ENCODE data around the gene KRTAP10-1.
"Not testable (repeated sequence)": the region's sequence is repeated elsewhere in the genome, so short reads cannot be mapped to it uniquely, and the experiment has no call there.

KRTAP10-1 gene

DNA sequence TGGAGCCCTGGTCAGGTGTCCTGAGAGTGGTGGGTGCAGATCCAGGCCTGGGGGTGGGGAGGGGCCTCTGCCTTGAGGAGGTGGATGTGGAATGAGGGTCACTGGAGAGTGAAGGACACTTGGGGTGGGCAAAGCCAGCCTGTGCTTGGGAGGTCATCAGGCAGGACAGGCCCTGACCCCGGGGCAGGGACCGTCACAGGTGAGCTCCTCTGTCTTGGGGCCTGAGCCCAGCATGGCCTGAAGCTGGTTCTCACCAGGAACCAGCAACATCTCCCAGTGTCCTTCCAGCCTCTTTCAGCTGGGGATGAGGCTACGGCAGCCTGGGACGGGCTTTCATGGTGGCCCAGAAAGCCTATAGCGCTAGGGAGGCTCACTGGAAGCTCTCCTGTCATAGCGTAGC lies 12.1 kb upstream of the KRTAP10-1 start:
- no peaks in the 10 kb centered on the region for H4K20me1 ChIP-seq (ENCODE audit: insufficient read depth, low read length)
- H3K36me3 ChIP-seq (ENCODE audit: insufficient read depth, low read length), result no peaks in the 10 kb centered on the region
- no peak overlapping the region for H2AFZ ChIP-seq (ENCODE audit: low read length)
- no peaks in the 10 kb centered on the region for H3K9me2 ChIP-seq (ENCODE audit: low read depth, low read length)
- H3K4me1 ChIP-seq (ENCODE audit: insufficient read depth, low read length, severe bottlenecking), result no peaks in the 10 kb centered on the region
- no peak overlapping the region for H3K9ac ChIP-seq (ENCODE audit: low read length)
- H3K27me3 ChIP-seq (ENCODE audit: insufficient read depth, low read length), result peaks cover 3% of the 10 kb centered on the region; the same call in 1 of the 2 replicates
- H3K4me3 ChIP-seq (ENCODE audit: low read depth, low read length, poor library complexity, severe bottlenecking), result no peak overlapping the region
- H3K27ac ChIP-seq (ENCODE audit: low read depth, low read length, poor library complexity, severe bottlenecking), result no peak overlapping the region
- TF ChIP-seq, protein P1, sequence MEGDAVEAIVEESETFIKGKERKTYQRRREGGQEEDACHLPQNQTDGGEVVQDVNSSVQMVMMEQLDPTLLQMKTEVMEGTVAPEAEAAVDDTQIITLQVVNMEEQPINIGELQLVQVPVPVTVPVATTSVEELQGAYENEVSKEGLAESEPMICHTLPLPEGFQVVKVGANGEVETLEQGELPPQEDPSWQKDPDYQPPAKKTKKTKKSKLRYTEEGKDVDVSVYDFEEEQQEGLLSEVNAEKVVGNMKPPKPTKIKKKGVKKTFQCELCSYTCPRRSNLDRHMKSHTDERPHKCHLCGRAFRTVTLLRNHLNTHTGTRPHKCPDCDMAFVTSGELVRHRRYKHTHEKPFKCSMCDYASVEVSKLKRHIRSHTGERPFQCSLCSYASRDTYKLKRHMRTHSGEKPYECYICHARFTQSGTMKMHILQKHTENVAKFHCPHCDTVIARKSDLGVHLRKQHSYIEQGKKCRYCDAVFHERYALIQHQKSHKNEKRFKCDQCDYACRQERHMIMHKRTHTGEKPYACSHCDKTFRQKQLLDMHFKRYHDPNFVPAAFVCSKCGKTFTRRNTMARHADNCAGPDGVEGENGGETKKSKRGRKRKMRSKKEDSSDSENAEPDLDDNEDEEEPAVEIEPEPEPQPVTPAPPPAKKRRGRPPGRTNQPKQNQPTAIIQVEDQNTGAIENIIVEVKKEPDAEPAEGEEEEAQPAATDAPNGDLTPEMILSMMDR (IDR thresholded peaks at IDR 0.05; ENCODE audit: low read length), result no peak
- TF ChIP-seq EZH2 (IDR thresholded peaks at IDR 0.05; ENCODE audit: borderline replicate concordance, low read length), result no peak
- no peaks in the 10 kb centered on the region for H3K79me2 ChIP-seq (ENCODE audit: insufficient read depth, low read length)
- peaks cover 3% of the 10 kb centered on the region for H3K9me3 ChIP-seq (ENCODE audit: low read length)
- no peaks in the 10 kb centered on the region for H3F3A ChIP-seq (ENCODE audit: insufficient read depth, low read length)
- no peak overlapping the region for H3K4me2 ChIP-seq (ENCODE audit: low read length)

DNA sequence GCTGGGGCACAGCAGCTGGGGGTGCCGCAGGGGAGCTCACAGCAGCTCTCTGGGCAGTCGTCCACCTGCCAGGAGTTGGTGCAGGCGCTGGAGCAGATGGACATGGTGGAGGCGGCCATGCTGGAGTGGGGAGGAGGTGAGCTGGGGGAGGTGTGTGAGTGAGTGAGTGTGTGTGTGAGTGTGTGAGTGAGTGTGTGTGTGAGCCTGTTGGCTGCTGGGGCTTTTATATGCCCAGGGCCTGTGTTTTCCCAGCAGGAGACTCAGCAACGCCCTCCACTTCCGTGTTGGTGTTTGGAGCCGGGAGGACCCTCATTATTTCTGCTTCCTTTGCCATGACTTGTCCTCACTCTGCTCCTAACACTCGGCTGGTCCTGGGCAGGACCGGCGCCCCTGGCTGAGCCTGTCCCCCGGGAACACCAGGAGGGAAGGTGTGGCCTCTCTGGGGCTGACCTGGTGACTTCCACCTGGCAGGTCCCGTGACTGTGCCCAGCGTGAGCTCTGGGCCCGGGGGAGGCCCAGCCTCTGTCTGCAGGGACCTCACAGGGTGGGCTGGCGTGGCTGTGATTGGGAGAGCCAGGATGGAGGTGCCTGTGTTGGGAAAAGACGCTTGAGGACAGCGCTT lies 11.5 kb upstream of the KRTAP10-1 start, which contains the start of gene KRTAP10-2:
TSS of gene KRTAP10-2 (minus strand) at position 166 of the 622 bp plus-strand sequence. CDS start at position 119, 47 bp downstream.
- no peaks in the 10 kb centered on the region for H3K4me1 ChIP-seq (ENCODE audit: insufficient read depth, low read length, severe bottlenecking)
- H3K4me2 ChIP-seq (ENCODE audit: low read length), result no peak within 1 kb of the TSS
- H3K4me3 ChIP-seq (ENCODE audit: low read depth, low read length, poor library complexity, severe bottlenecking), result no peak within 1 kb of the TSS
- TF ChIP-seq, protein P1 (IDR thresholded peaks at IDR 0.05; ENCODE audit: low read length), result no peak
- no peak for TF ChIP-seq EZH2 (IDR thresholded peaks at IDR 0.05; ENCODE audit: borderline replicate concordance, low read length)
- no peaks in the 10 kb centered on the region for H3F3A ChIP-seq (ENCODE audit: insufficient read depth, low read length)
- no peaks in the 10 kb centered on the region for H3K79me2 ChIP-seq (ENCODE audit: insufficient read depth, low read length)
- peaks cover 8% of the 10 kb centered on the region for H3K9me3 ChIP-seq (ENCODE audit: low read length)
- H2AFZ ChIP-seq (ENCODE audit: low read length), result no peak within 1 kb of the TSS
- H3K27ac ChIP-seq (ENCODE audit: low read depth, low read length, poor library complexity, severe bottlenecking), result no peak within 1 kb of the TSS
- no peaks in the 10 kb centered on the region for H4K20me1 ChIP-seq (ENCODE audit: insufficient read depth, low read length)
- H3K9ac ChIP-seq (ENCODE audit: low read length), result no peak within 1 kb of the TSS
- no peaks in the 10 kb centered on the region for H3K36me3 ChIP-seq (ENCODE audit: insufficient read depth, low read length)
- no peaks in the 10 kb centered on the region for H3K9me2 ChIP-seq (ENCODE audit: low read depth, low read length)
- peaks cover 6% of the 10 kb centered on the region; the same call in 1 of the 2 replicates for H3K27me3 ChIP-seq (ENCODE audit: insufficient read depth, low read length)

DNA sequence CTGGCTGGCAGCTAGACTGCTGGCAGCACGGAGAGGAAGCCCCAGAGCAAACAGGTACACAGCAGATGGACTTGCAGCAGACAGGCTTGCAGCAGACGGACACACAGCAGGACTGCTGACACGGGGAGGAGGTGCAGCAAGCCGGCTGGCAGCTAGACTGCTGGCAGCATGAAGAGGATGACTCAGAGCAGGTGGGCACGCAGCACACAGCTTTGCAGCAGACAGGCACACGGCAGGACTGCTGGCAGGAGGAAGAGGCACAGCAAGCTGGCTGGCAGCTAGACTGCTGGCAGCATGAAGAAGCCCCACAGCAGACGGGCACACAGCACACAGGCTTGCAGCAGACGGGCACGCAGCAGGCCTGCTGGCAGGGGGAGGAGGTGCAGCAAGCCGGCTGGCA lies 10.8 kb upstream of the KRTAP10-1 start:
- TF ChIP-seq, protein P1 (IDR thresholded peaks at IDR 0.05; ENCODE audit: low read length), result no peak
- no peaks in the 10 kb centered on the region for H3F3A ChIP-seq (ENCODE audit: insufficient read depth, low read length)
- H3K9me2 ChIP-seq (ENCODE audit: low read depth, low read length), result no peaks in the 10 kb centered on the region
- H3K79me2 ChIP-seq (ENCODE audit: insufficient read depth, low read length), result no peaks in the 10 kb centered on the region
- H2AFZ ChIP-seq (ENCODE audit: low read length), result no peak overlapping the region
- no peak overlapping the region for H3K9ac ChIP-seq (ENCODE audit: low read length)
- no peak overlapping the region for H3K4me2 ChIP-seq (ENCODE audit: low read length)
- peaks cover 6% of the 10 kb centered on the region; the same call in 1 of the 2 replicates for H3K27me3 ChIP-seq (ENCODE audit: insufficient read depth, low read length)
- H3K4me3 ChIP-seq (ENCODE audit: low read depth, low read length, poor library complexity, severe bottlenecking), result no peak overlapping the region
- no peaks in the 10 kb centered on the region for H3K36me3 ChIP-seq (ENCODE audit: insufficient read depth, low read length)
- H4K20me1 ChIP-seq (ENCODE audit: insufficient read depth, low read length), result no peaks in the 10 kb centered on the region
- H3K27ac ChIP-seq (ENCODE audit: low read depth, low read length, poor library complexity, severe bottlenecking), result no peak overlapping the region
- no peaks in the 10 kb centered on the region for H3K4me1 ChIP-seq (ENCODE audit: insufficient read depth, low read length, severe bottlenecking)
- H3K9me3 ChIP-seq (ENCODE audit: low read length), result peaks cover 8% of the 10 kb centered on the region

DNA sequence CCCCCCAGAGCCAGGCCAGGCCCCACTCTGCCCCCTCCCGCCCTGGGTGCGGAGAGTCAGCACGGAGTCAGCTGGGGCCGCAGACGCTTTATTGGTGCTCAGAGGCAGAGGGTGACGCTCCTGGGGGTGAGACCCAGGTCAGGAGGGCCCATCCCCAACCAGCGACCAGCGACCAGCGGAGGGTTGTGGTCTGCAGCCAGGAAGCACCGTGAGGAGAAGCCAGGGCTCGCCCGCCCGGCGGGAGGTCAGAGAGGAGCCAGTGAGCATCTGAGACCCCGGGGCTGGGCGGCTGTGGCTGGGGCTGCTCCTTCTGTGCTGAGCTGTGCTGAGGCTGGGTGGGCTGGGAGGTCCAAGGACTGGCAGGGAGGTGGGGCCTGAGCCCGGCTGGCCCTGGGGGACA lies 10.3 kb upstream of the KRTAP10-1 start:
- H3K9ac ChIP-seq (ENCODE audit: low read length); H3K9me2 ChIP-seq (ENCODE audit: low read depth, low read length); H3K4me1 ChIP-seq (ENCODE audit: insufficient read depth, low read length, severe bottlenecking); H2AFZ ChIP-seq (ENCODE audit: low read length); H3K79me2 ChIP-seq (ENCODE audit: insufficient read depth, low read length); H3K9me3 ChIP-seq (ENCODE audit: low read length); H3K27me3 ChIP-seq (ENCODE audit: insufficient read depth, low read length); H4K20me1 ChIP-seq (ENCODE audit: insufficient read depth, low read length); H3K4me2 ChIP-seq (ENCODE audit: low read length); H3K27ac ChIP-seq (ENCODE audit: low read depth, low read length, poor library complexity, severe bottlenecking); H3K4me3 ChIP-seq (ENCODE audit: low read depth, low read length, poor library complexity, severe bottlenecking); H3K36me3 ChIP-seq (ENCODE audit: insufficient read depth, low read length); H3F3A ChIP-seq (ENCODE audit: insufficient read depth, low read length): not testable (repeated sequence)

Measured in OCI-LY1 (cell line).